Measurements from ENCODE around the gene ANKS1B. TPM values are rescaled to one million over a fixed set of nuclear protein-coding genes. Genes with fewer than 3 reads are reported as not detected.
A peak's percentile ranks its signal among the peaks of the same experiment; 100 is the strongest.
"Not testable (repeated sequence)": the region's sequence is repeated elsewhere in the genome, so short reads cannot be mapped to it uniquely, and the experiment has no call there.

The ANKS1B gene
- total RNA-seq, 1 donor from 2014 or later: 3.6 TPM

- DNase-seq (ENCODE audit: low spot score) (no peak), ATAC-seq (no peak)
Observed at GRCh38 chr12:99709619-99710018, 275.1 kb downstream of the ANKS1B start.

GRCh38 chr12:99709116-99709515 is 275.6 kb downstream of the ANKS1B start:
- ATAC-seq: no peak
- DNase-seq (ENCODE audit: low spot score): no peak

GRCh38 chr12:99707883-99708282 is 276.9 kb downstream of the ANKS1B start:
- DNase-seq (ENCODE audit: low spot score) (no peak), ATAC-seq (no peak)

DNA sequence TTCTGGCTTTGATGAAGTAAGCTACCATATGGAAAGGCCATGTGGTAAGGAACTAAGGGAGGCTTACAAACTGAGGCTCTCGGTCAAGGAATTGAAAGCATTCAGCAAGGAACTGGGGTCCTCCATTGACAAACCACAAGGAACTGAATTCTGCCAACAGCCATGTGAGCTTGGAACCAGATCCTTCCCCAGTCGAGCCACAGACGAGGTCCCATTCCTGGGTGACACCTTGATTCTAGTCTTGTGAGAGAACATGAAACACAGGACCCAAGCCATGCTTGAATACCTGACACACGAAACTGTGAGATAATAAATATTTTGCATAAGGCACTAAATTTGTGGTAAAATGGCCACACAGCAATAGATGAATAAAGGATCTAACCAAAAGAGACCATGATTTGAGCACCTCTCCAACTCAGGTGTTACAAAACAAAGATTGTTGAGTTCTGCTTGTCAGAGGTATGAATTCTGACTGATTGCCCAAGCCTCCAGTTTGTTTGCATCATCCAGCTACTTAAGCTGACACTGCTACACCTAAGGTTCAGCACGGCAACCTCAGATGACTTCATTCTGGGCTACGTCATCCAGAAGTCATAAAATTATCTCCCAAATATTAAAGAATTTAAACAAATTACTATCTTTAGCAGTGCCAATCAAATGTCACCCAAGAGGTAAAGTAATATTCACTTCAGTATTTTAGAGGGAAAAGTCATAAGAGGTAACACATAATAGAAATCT is 277.8 kb downstream of the ANKS1B start:
- ATAC-seq (peak; percentile 82), DNase-seq (ENCODE audit: low spot score) (peak; percentile 46)

DNA sequence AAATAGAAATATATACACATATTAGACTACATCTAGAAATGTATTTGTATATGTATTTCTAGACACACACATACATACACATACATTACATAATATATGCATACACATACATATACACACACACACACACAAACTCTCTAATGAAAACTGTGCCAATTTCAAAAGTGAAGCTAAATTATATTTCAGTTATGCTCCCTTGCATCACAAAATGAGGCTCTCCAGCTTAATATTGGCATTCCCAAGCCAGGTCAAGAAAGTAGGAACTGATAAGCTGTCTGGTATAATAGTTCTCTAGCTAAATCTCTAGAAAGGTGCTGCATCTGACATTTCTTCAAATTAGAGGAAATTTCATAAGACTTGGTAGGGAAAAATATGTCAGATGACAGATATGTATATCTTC is 280.3 kb downstream of the ANKS1B start:
- DNase-seq (ENCODE audit: low spot score): no peak
- no peak for ATAC-seq

- ATAC-seq (no peak), DNase-seq (ENCODE audit: low spot score) (no peak)
Observed at GRCh38 chr12:99704036-99704435, 280.7 kb downstream of the ANKS1B start.

GRCh38 chr12:99700032-99700431 is 284.7 kb downstream of the ANKS1B start:
- ATAC-seq (no peak), DNase-seq (ENCODE audit: low spot score) (no peak)

GRCh38 chr12:99695050-99695449 is 289.7 kb downstream of the ANKS1B start:
- no peak for DNase-seq (ENCODE audit: low spot score)
- ATAC-seq: no peak

DNA sequence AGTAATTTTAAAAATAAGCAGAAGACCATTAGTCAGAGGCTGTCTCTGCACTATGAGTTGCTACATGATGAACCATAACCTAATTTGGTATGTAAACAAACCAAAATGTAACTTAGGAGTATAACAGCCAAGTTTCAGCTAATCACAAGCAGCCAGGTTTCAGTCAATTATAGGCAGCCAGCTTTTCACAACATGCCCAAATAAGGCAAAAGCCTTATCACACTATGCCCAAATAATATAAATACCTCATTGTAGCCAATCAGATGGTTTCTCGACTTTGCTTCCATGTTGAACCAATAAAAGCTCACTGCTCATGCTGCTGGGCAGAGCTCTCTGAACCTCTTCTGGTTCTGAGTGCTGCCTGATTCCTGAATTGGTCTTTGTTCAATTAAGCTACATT is 298.6 kb downstream of the ANKS1B start:
- ATAC-seq: no peak
- DNase-seq (ENCODE audit: low spot score): no peak

GRCh38 chr12:99680276-99680675 is 304.5 kb downstream of the ANKS1B start:
- DNase-seq (ENCODE audit: low spot score) (no peak), ATAC-seq (no peak)

GRCh38 chr12:99670635-99671034 is 314.1 kb downstream of the ANKS1B start:
- ATAC-seq: no peak
- no peak for DNase-seq (ENCODE audit: low spot score)

GRCh38 chr12:99658671-99659349 is 325.9 kb downstream of the ANKS1B start:
- ATAC-seq: no peak
- no peak for DNase-seq (ENCODE audit: low spot score)

- no peak for DNase-seq (ENCODE audit: low spot score)
- peak; percentile 69 for ATAC-seq
Observed at GRCh38 chr12:99649551-99649950, 335.2 kb downstream of the ANKS1B start.

- no peak for DNase-seq (ENCODE audit: low spot score)
- no peak for ATAC-seq
Observed at GRCh38 chr12:99648183-99648582, 336.6 kb downstream of the ANKS1B start.

- DNase-seq (ENCODE audit: low spot score): no peak
- ATAC-seq: no peak
Observed at GRCh38 chr12:99647453-99647852, 337.3 kb downstream of the ANKS1B start, which contains the start of gene GARIN6. Gene GARIN6 (plus strand): TSS chr12:99647753. CDS start chr12:99648175, 422 bp downstream.

DNA sequence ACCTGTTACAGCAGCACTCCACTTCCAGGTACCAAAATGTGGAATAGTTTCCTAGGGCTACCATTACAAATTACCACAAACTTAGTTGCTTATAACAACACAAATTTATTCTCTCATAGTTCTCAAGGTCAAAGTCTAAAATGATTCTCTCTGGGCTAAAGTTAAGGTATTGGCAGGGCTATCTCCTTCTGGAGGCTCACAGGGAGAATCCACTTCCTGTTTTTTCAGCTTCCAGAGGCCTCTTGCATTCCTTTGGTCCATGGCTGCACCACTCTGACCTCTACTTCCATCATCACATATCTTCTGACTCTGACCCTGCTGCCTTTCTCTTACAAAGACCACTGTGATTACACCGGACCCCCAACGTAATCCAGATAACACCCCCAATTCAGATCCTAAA is 340.1 kb downstream of the ANKS1B start:
- DNase-seq (ENCODE audit: low spot score): no peak
- no peak for ATAC-seq

- ATAC-seq (no peak), DNase-seq (ENCODE audit: low spot score) (no peak)
Observed at GRCh38 chr12:99627459-99627858, 357.3 kb downstream of the ANKS1B start.

DNA sequence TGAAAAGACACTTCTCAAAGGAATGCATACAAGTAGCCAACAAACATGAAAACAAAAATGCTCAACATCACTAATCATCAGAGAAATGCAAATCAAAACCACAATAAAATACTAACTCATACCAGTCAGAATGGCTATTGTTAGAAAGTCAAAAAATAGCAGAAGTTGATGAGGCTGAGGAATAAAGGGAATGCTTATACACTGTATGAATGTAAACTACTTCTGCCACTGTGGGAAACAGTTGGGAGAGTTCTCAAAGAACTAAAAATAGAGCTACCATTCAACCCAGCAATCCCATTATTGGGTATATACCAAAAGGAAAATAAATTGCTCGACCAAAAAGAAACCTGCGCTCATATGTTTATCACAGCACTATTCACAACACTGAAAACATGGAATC is 360.1 kb downstream of the ANKS1B start:
- not testable (repeated sequence) for ATAC-seq; DNase-seq (ENCODE audit: low spot score)

- DNase-seq (ENCODE audit: low spot score) (no peak), ATAC-seq (no peak)
Observed at GRCh38 chr12:99620159-99620479, 364.6 kb downstream of the ANKS1B start.

DNA sequence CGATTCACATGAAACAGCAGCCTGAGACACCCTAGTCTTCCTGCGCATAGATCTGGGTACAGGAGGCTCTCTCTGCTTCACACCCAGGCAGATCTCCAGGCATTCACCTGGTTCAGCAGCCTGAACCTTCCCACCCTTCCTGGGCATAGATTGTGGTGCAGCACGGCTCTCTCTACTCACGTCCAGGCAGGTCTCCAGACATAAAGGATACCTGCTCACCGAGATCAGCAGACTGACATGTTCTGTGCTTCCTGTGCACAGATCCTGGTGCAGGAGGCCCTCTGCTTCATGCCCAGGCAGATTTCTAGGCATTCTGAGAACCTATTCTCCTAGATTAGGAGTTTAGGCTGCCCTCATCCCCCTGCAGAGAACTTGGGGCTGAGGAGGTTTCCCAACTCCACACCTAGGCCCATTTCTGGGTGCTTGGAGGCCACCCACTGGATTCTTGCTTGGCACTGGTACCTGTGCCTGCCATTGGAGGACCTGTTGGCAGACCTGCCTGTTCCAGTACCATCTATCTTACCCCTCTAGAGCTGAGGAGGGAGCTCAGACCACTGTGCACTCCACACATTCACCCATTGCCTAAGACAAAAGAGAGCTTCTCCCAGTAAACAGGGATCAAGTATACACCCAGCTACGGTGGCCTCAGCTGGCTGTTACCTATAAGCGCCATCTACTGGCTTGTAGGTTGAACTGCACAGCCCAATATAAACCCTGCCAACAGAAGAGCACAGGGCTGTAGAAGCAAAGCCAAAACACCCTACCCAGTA is 365.2 kb downstream of the ANKS1B start:
- peak; percentile 99 for ATAC-seq
- DNase-seq (ENCODE audit: low spot score): peak; percentile 52

GRCh38 chr12:99618657-99619056 is 366.1 kb downstream of the ANKS1B start:
- ATAC-seq (no peak), DNase-seq (ENCODE audit: low spot score) (no peak)

DNA sequence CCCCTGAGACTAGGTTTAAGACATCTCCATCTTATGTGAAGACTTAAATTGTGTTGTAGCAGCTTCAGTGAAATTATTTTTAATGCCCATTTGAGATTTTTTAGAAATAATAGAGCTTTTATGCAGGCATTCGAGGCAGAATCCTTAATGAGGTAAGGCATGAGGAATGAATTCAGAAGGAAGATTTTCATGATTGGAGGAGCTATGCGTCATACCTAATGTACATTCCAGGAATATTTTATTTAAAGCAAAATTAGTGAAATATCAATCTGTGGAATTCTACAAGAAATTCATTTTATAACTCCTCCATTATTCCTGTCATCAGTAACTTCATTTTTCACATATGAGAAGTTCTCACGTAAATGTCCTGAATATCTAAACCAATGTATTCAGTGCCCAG is 373.1 kb downstream of the ANKS1B start:
- ATAC-seq (no peak), DNase-seq (ENCODE audit: low spot score) (no peak)

Measured in left lobe of liver (tissue), 2 donors.